ENCODE data around the gene OAT.

Gene OAT

DNA sequence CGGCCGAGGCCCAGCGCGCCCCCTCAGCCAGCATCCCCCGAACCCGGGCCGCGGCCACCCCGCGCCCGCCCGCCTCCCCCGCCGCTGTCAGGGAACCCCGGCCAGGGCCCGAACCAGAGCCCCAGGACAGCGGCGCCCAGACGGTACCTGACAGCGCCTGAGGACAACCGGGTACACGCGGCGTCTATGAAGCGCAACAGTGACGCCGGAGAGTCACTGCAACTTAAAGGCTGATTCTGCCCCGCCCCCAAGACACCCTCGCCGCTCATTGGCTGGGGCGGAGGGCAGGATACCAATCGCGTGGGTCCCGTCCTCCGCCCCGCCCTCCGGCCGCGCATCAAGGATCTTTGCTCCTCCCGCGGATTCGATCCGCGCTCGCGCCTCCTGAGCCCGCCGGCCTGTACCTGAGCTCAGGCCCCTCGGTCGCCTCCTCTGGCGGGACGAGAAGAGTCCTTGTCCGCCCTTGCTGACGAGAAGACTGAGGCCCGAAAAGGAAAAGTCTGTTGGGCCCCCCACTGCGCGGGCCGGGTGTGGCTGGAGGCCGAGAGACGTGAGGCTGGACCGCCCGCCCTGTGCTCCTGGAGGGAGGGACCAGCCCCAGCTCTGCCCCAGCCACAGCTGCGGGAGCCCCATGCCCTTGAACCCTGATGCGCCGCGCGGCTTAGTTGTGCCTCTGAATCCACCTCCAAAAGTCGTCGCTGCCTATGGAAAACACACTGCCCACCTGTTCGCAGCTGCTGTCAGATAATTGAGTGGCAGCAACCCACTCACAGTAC is at the start of gene OAT:
TSS of gene OAT (minus strand) at position 198 of the 776 bp plus-strand sequence. CDS start 6,752 bp downstream, outside the sequence.
- DNase-seq (ENCODE audit: low read depth in 4 of 4, low spot score in 1 of 4), result peak; percentile 88 to 97 (median 94)

DNA sequence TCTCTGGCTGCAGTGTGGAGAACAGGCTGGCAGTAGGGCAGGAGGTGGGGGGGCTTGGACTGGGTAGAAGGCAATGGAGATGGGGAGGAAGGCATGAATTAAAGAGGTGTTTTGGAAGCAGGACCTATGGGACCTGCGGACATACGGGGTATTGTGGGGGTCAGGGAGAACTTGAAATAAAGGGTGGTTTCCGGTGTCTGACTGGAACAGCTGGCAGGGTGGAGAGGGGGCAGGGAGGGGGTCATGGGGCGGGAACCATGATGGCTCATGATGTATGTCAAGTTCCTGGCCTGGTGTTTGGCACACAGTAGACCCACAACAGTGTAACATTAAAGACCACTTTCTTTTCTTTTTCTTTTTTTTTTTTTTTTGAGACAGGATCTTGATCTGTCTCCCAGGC is 48.4 kb upstream of the OAT start:
- DNase-seq (ENCODE audit: low read depth in 4 of 4, low spot score in 1 of 4), result no peak

GRCh38 chr10:124465777-124466488 is 47.2 kb upstream of the OAT start:
- DNase-seq (ENCODE audit: low read depth in 4 of 4, low spot score in 1 of 4), result no peak

DNA sequence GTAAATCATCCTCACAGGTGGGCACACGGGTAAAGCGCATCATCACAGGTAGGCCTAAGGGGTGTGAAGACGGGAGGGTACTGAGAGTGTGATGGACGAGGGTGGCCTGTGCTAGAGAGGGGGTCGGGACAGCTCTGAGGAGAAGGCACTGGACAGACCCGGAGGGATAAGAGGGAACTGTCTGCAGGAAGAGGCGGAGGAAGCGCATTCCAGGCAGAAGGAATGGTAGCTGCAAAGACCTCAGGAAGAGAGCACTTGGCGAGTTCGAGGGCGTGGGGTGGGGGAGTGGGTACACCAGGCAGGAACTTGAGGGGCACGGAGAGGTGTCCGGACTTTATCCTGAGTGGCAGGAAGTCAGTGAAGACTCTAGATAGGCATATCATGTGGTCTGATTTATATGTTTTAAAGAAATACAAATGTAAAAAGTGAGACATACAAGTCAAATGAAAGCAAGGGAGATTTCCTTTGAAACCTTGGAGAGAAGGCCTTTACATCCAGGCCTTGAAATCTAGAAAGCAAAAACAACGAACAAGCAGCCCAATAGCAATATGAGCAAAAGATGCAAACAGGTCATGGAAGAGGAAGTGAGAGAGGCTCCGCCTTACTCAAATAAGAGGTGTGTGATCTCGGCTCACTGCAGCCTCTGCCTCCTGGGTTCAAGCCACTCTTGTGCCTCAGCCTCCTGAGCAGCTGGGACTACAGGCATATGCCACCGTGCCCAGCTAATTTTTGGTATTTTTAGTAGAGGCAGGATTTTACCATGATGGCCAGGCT is 46.5 kb upstream of the OAT start:
- no peak for DNase-seq (ENCODE audit: low read depth in 4 of 4, low spot score in 1 of 4)

DNA sequence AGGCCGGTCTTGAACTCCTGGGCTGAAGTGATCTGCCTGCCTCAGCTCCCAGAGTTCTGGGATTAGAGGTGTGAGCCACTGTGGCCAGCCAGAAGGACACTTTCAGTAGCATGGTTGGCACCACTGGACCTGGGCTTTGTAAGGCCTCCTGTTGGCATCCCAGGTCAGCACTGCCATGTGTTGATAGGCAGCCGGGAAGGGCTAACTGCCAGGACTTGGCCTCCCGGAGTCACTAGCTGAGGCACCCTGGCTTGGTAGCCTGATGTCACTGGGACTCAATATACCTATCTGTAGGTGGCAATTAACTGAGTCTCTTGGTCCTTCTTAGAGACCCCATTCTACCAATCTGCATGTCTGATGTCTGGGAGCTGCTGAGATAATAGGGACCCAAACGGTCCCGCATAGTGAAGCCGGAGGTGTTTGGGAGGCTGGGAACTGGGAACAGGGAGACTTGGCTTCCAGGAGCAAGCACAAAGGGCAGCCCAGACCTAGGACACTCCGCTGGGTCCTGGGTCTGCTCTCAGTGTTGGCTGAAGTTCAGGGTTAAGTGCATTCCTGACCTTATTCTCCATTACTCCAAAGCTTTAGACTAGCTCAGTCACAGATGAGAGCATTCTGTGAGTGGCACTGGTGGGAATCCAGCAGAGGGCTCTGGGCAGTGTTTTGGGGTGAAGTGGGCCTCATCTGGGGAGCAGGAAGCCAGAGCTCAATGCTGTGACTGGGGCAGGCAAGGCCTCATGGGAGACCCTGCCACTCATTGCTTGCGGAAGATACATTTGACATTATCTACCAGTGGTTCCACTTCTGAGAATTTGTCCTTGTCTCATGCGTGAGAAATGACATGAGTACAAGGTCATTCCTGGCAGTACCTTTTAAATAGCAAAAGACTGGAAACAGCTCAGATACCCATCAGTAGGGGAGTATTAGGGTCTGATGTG is 45.6 kb upstream of the OAT start:
- DNase-seq (ENCODE audit: low read depth in 4 of 4, low spot score in 1 of 4), result no peak

DNA sequence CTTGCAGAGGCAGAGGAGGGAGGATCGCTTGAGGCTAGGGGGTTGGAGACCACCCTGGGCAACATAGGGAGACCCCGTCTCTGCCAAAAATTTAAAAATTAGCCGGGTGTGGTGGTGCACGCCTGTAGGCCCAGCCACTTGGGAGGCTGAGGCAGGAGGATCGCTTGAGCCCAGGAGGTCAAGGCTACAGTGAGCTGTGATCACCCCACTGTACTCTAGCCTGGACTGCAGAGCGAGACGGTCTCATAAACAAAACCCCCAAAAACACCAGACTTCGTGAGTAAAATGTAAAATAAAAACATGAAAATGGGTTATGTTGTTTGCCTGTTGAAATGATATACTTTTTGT is 43.6 kb upstream of the OAT start:
- DNase-seq (ENCODE audit: low read depth in 4 of 4, low spot score in 1 of 4), result no peak

GRCh38 chr10:124461642-124462347 is 43.1 kb upstream of the OAT start, which contains the start of gene LHPP:
Gene LHPP (plus strand): TSS chr10:124461823. CDS start chr10:124461863, 40 bp downstream.
- DNase-seq (ENCODE audit: low read depth in 4 of 4, low spot score in 1 of 4), result peak; percentile 60 to 84 (median 76)

- DNase-seq (ENCODE audit: low read depth in 4 of 4, low spot score in 1 of 4), result no peak
These were observed 41.4 kb upstream of the OAT start for GRCh38 chr10:124460144-124460543.

DNA sequence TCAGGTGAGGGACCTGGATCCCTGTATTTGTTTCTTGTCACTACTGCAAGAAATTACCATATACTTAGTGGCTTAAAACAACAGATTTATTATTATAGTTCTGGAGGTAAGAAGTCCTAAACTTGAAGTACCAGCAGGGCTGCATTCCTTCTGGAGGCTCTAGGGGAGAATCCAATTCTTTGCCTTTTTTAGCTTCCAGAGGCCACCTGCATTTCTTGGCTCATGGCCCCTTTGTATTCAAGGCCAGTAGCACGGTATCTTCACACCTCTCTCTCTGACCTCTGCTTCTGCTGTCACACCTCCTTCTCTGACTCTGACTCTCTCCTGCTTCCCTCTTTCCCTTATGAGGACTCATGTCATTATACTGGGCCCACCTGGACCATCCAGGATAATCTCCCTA is 40.7 kb upstream of the OAT start:
- DNase-seq (ENCODE audit: low read depth in 4 of 4, low spot score in 1 of 4), result no peak

GRCh38 chr10:124458889-124459288 is 40.2 kb upstream of the OAT start:
- DNase-seq (ENCODE audit: low read depth in 4 of 4, low spot score in 1 of 4), result no peak

GRCh38 chr10:124458473-124458872 is 39.8 kb upstream of the OAT start:
- DNase-seq (ENCODE audit: low read depth in 4 of 4, low spot score in 1 of 4), result no peak

DNA sequence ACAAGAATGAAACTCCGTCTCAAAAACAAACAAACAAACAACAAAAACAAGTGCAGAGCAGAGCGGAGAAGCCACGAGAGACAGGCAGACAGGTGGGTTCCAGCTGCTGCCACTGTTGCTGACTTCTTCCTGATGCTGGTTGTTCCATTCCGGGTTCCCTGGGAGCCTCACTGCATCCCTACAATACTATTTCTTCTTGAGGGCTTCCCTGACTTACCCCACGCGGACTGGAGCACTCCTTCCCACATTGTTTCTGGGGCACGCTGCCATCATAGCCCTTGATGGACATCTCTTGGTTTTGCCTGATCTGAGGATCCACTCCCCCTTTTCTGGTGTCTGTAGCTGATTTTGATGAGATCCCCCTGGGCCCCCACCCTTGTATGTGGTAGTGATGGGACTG is 36.7 kb upstream of the OAT start:
- no peak for DNase-seq (ENCODE audit: low read depth in 4 of 4, low spot score in 1 of 4)

DNA sequence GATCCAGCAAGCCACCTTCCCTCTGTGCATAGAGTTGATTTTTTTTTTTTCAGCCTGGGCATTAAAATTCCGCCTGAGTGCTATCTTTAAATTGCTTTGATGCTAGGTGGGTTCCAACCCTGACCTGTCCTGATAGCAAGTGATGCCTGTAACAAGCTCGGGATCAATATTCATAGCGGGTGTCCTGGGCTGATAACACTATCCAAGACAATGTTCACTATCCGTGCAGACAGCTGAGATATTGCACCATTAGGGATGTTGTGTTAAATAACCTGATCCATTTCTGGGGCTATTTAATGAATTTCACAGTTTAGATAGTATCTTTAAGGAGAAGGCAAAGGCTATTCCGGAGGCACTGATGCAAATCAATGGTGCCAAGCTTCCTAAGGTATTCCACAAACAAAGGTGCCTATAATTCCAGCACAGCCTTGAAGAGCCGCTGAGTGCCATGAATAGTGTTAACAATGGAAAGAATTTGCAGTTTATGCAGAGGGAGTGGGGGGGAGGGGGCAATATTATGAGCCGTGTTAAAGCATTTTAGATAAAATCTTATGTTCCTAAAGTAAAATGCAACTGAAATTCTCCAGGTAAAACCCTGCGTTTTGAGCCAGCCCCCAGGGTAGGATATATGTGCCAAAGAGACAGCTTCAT is 35.4 kb upstream of the OAT start:
- no peak for DNase-seq (ENCODE audit: low read depth in 4 of 4, low spot score in 1 of 4)

GRCh38 chr10:124451276-124451675 is 32.6 kb upstream of the OAT start:
- no peak for DNase-seq (ENCODE audit: low read depth in 4 of 4, low spot score in 1 of 4)

DNA sequence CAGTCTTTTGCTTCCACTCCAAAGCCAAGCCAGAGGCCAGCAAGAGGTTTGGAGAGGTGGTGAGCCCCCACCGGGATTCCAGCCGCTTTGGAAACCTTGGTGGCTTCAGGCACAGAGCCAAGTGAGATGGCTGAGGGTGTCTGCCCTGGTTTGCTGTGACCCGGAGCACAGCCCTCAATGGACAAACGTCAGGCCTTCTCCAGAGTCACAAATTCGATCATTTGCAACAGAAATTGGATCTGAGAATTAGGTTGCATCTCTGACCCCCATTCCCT is 32.0 kb upstream of the OAT start:
- DNase-seq (ENCODE audit: low read depth in 4 of 4, low spot score in 1 of 4), result no peak

- DNase-seq (ENCODE audit: low read depth in 4 of 4, low spot score in 1 of 4), result no peak
These were observed 31.5 kb upstream of the OAT start, which contains the start of gene NKX1-2 for GRCh38 chr10:124450012-124450782. Gene NKX1-2 (minus strand): TSS chr10:124450035. CDS start chr10:124449943, 92 bp downstream.

DNA sequence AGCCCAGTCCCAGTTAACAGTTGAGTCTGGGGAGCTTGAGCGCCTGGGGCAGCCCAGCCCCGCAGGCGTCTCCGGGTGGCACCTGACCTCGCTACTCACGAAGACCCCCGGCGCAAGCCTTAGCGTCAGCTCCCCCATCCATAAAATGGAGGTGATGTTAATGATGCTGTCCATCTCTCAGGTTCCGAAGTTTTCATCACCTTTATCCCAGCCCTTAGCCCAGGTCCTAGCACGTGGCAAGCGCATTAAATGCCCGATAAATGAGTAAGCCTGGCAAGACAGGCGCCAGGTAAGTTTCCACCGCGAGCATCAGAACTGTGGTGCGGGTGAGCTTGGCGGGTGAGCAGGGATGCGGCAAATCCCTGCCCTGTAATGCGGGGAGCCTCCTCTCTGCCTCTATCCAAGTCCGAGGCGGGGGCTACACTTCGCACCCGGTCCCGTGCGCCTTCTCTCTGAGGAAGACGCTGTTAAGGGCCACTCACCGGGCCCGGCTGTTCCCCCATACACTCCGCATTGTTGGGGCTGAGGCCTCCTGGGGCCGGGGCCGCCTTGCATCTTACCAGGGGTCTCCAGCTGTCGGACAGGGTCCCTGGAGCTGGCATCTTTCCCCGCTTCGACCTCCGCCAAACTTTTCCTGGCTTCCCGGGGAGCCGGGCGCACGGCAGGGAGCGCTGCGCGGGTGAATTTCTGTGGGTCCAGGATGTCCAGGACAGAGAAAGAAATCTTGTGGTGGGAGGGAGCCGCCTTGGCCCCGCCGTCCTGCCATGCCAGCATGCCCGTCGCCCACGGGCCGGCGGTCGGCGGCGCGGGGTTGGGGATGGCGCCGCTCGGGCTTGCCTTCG is 30.7 kb upstream of the OAT start:
- no peak for DNase-seq (ENCODE audit: low read depth in 4 of 4, low spot score in 1 of 4)

GRCh38 chr10:124448696-124449169 is 30.0 kb upstream of the OAT start:
- DNase-seq (ENCODE audit: low read depth in 4 of 4, low spot score in 1 of 4), result no peak
